IMR-90 (cell line): ENCODE results near the gene FFAR3. TPM values are rescaled to one million over a fixed set of nuclear protein-coding genes. Genes with fewer than 3 reads are reported as not detected.

Experiments used
- ATAC-seq: fragments of 200-7000 bp; cut with Tn5 transposase; 2 replicates; pipeline ENCODE4 v1.9.1; 2020; ENCODE audit warnings: low read depth, mild to moderate bottlenecking, moderate library complexity
- BruUV-seq: library from RNA; stranded (reverse); fragments of 400-500 nt; replicated peaks from 2 replicates; lab custom pipeline; 2021; lab: Mats Ljungman, UMichigan
- CTCF ChIA-PET: fragments of 300-600 bp; formaldehyde crosslinking; extraction: SDS; loops from one replicate; lab custom pipeline; 2021; ENCODE audit warnings: antibody characterized with exemption; lab: Yijun Ruan, JAX
- POLR2A ChIA-PET: fragments of 300-600 bp; sonication (Branson Sonifier 250); formaldehyde crosslinking; loops from one replicate; lab custom pipeline; 2022; ENCODE audit warnings: antibody characterized with exemption; ENCODE audit not compliant: unreplicated experiment; lab: Charles Lee
- DNase-seq: peaks from one replicate; pipeline ENCODE4 v3.0.0; 2013
- H2AFZ ChIP-seq: replicated peaks from 2 replicates; pipeline ENCODE3; 2013; ENCODE audit warnings: low read length, mild to moderate bottlenecking; ENCODE audit not compliant: poor library complexity
- H2AK5ac ChIP-seq: 2 replicates; pipeline ENCODE4 v1.6.1; 2013; ENCODE audit warnings: low read depth, low read length, inconsistent platforms
- H2AK9ac ChIP-seq: replicated peaks from 2 replicates; pipeline ENCODE3; 2013; ENCODE audit warnings: mild to moderate bottlenecking, low read depth, low read length, moderate library complexity; ENCODE audit not compliant: poor library complexity
- H2BK120ac ChIP-seq: 2 replicates; pipeline ENCODE4 v1.6.1; 2013; ENCODE audit warnings: low read depth, low read length, inconsistent platforms
- H2BK15ac ChIP-seq: 3 replicates; pipeline ENCODE4 v1.6.1; 2013; ENCODE audit warnings: low read depth, low read length, inconsistent platforms
- H2BK20ac ChIP-seq: 2 replicates; pipeline ENCODE4 v1.6.1; 2013; ENCODE audit warnings: low read depth, mild to moderate bottlenecking, inconsistent platforms, low read length, moderate library complexity
- H2BK5ac ChIP-seq: 2 replicates; pipeline ENCODE4 v1.6.1; 2013; ENCODE audit warnings: mild to moderate bottlenecking, low read depth, low read length, inconsistent platforms; ENCODE audit not compliant: poor library complexity, severe bottlenecking
- H3K14ac ChIP-seq: replicated peaks from 2 replicates; pipeline ENCODE4 v1.6.1; 2013; ENCODE audit warnings: low read depth, low read length, inconsistent platforms
- H3K18ac ChIP-seq: 2 replicates; pipeline ENCODE4 v1.6.1; 2013; ENCODE audit warnings: low read depth, low read length, control low read depth
- H3K23ac ChIP-seq: 2 replicates; pipeline ENCODE4 v1.6.1; 2013; ENCODE audit warnings: low read depth, low read length, inconsistent platforms
- H3K27ac ChIP-seq: 2 replicates; pipeline ENCODE4 v1.5.1; 2013; ENCODE audit warnings: mild to moderate bottlenecking, control low read depth, low read length; ENCODE audit not compliant: insufficient read depth
- H3K27me3 ChIP-seq: 2 replicates; pipeline ENCODE4 v1.6.1; 2013; ENCODE audit warnings: low read length; ENCODE audit not compliant: control insufficient read depth, insufficient read depth
- H3K36me3 ChIP-seq: 2 replicates; pipeline ENCODE4 v1.6.1; 2013; ENCODE audit warnings: low read length, mixed read lengths; ENCODE audit not compliant: control insufficient read depth, insufficient read depth
- H3K4ac ChIP-seq: 2 replicates; pipeline ENCODE4 v1.6.1; 2013; ENCODE audit warnings: low read depth, low read length, inconsistent platforms
- H3K4me1 ChIP-seq: 2 replicates; pipeline ENCODE4 v1.6.1; 2013; ENCODE audit warnings: low read length, mixed read lengths; ENCODE audit not compliant: control insufficient read depth, insufficient read depth
- H3K4me2 ChIP-seq: 2 replicates; pipeline ENCODE4 v1.6.1; 2013; ENCODE audit warnings: low read depth, mild to moderate bottlenecking, control low read depth, low read length, moderate library complexity
- H3K4me3 ChIP-seq: 2 replicates; pipeline ENCODE4 v1.5.1; 2013; ENCODE audit warnings: low read depth, mild to moderate bottlenecking, control low read depth, low read length, moderate library complexity; ENCODE audit not compliant: insufficient read depth
- H3K56ac ChIP-seq: 2 replicates; pipeline ENCODE4 v1.6.1; 2013; ENCODE audit warnings: low read length, inconsistent platforms; ENCODE audit not compliant: insufficient read depth; ENCODE audit errors: extremely low read depth
- H3K79me1 ChIP-seq, 2 experiments: 2 replicates each; pipeline ENCODE4 v1.6.1; 2013; ENCODE audit warnings: low read length in 2 of 2, inconsistent platforms in 1 of 2, low read depth in 1 of 2
- H3K9ac ChIP-seq: 2 replicates; pipeline ENCODE4 v1.6.1; 2013; ENCODE audit warnings: low read depth, low read length, control low read depth
- H3K9me1 ChIP-seq: 2 replicates; pipeline ENCODE4 v1.6.1; 2013; ENCODE audit warnings: low read length, inconsistent platforms; ENCODE audit not compliant: insufficient read depth
- H3K9me3 ChIP-seq: 2 replicates; pipeline ENCODE4 v1.6.1; 2013; ENCODE audit warnings: low read length; ENCODE audit not compliant: control insufficient read depth, insufficient read depth
- H4K20me1 ChIP-seq: 2 replicates; pipeline ENCODE4 v1.6.1; 2013; ENCODE audit warnings: low read length, inconsistent platforms; ENCODE audit not compliant: insufficient read depth
- H4K5ac ChIP-seq: 2 replicates; pipeline ENCODE4 v1.6.1; 2013; ENCODE audit warnings: mild to moderate bottlenecking, low read depth, low read length, control low read depth
- H4K8ac ChIP-seq, 2 experiments: 2 replicates each; pipeline ENCODE4 v1.6.1; 2013; ENCODE audit warnings: low read depth in 2 of 2, low read length in 2 of 2, control low read depth in 1 of 2, inconsistent platforms in 1 of 2
- H4K91ac ChIP-seq: 2 replicates; pipeline ENCODE4 v1.6.1; 2013; ENCODE audit warnings: low read depth, low read length, inconsistent platforms; ENCODE audit not compliant: insufficient read depth
- CEBPB ChIP-seq: IDR thresholded peaks from 2 replicates; pipeline ENCODE4 v1.6.1; 2012; ENCODE audit warnings: low read depth, low read length, improper control_type of control experiment
- MAFK ChIP-seq: IDR thresholded peaks from 2 replicates; pipeline ENCODE4 v1.6.1; 2012; ENCODE audit warnings: low read depth, low read length, improper control_type of control experiment
- MAZ ChIP-seq: IDR thresholded peaks from 2 replicates; pipeline ENCODE4 v1.6.1; 2012; ENCODE audit warnings: low read depth, mild to moderate bottlenecking, low read length, improper control_type of control experiment, moderate library complexity, borderline replicate concordance
- POLR2A ChIP-seq: IDR thresholded peaks from 2 replicates; pipeline ENCODE4 v1.6.1; 2012; ENCODE audit warnings: mild to moderate bottlenecking, low read depth, low read length
- RCOR1 ChIP-seq: IDR thresholded peaks from 2 replicates; pipeline ENCODE4 v1.6.1; 2012; ENCODE audit warnings: mild to moderate bottlenecking, low read length, improper control_type of control experiment; ENCODE audit not compliant: insufficient replicate concordance
- RFX5 ChIP-seq: IDR thresholded peaks from 2 replicates; pipeline ENCODE4 v1.8.0; 2012; ENCODE audit warnings: low read depth, mild to moderate bottlenecking, low read length, moderate library complexity
- SMC3 ChIP-seq: fragments of 150-350 bp; IDR thresholded peaks from 2 replicates; pipeline ENCODE4 v1.6.1; 2016; ENCODE audit warnings: low read depth, mild to moderate bottlenecking, antibody characterized with exemption, low read length, moderate library complexity
- WGBS, 2 experiments: methylation state at CpG; one replicate each; pipeline versions ENCODE4 v1.1.5 to v1.1.7; 2013; ENCODE audit warnings: missing lambda C conversion rate in 2 of 2; ENCODE audit not compliant: insufficient read length in 1 of 2; ENCODE audit errors: extremely low coverage in 2 of 2; 5-methylcytosine and 5-hydroxymethylcytosine counted together
- dilution Hi-C: fragments of 300-500 bp; cut with HindIII; formaldehyde crosslinking; loops from one replicate; pipeline ENCODE4 v1.14.3; 2018; ENCODE audit warnings: low sequenced_read_pairs; ENCODE audit not compliant: unreplicated experiment
- in situ Hi-C: fragments of 300-500 bp; cut with MboI; formaldehyde crosslinking; loops from 3 replicates; pipeline ENCODE4 v1.14.3; 2019; ENCODE audit warnings: low sequenced_read_pairs, inconsistent platforms, mixed read lengths
- intact Hi-C: fragments of 100-400 bp; cut with micrococcal nuclease; formaldehyde crosslinking; loops from 2 replicates; pipeline ENCODE4 v1.10.0; 2022
- polyA plus RNA-seq, 3 experiments: library from polyadenylated mRNA; depleted of rRNA; stranded (reverse); fragments of >200 nt; gene quantifications; 2 replicates each; pipeline ENCODE4 v1.2.3, GENCODE V29; 2012; ENCODE audit warnings: low replicate concordance in 1 of 3
- total RNA-seq: library from RNA; depleted of rRNA; stranded (reverse); fragments of >200 nt; gene quantifications from 2 replicates; pipeline ENCODE4 v1.2.3, GENCODE V29; 2012
- TF ChIP-seq, protein P1 (sequence below): conservative IDR thresholded peaks from 2 replicates; pipeline ENCODE4 v1.5.1; 2012; ENCODE audit warnings: mild to moderate bottlenecking, low read depth, low read length, improper control_type of control experiment

Gene FFAR3
- total and polyA plus RNA-seq, 2 of the 4 experiments (the other 2 are of a cell fraction), result not detected

DNA sequence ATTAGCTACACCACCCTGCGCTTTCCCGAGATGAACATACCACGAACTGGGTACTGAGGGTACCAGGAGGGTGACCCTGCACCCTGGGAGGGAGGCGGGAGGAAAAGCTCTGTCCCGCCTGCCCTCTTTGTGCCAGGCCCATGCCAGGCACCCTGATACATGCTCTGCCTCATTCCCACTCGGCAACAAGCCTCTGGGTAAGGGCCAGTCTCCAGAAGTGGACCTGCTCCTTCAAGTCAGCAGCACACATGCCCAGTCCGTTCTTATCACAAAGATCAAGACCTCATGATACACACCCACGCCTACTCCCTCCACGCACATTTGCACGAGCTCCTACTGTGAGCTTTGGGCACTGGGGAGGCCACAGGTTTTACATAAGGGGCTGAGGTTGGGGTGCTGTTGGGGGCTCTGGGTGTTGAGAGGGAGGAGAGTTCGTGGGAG, 12.6 kb upstream of the FFAR3 start:
- dilution Hi-C loops, result no loop called here
- ChIA-PET POLR2A (no interaction called here), CTCF (no interaction called here)
- H2AK5ac ChIP-seq, result no peak overlapping the region
- no peaks in the 10 kb centered on the region for H4K20me1 ChIP-seq
- H4K91ac ChIP-seq, result no peak overlapping the region
- no peak overlapping the region for H2BK120ac ChIP-seq
- no peak overlapping the region for H2AK9ac ChIP-seq
- H3K4me1 ChIP-seq, result no peaks in the 10 kb centered on the region
- H3K4me2 ChIP-seq, result no peak overlapping the region
- no peaks in the 10 kb centered on the region for H3K79me1 ChIP-seq
- no peak overlapping the region for H2AFZ ChIP-seq
- no peak overlapping the region for H2BK20ac ChIP-seq
- in situ Hi-C loops, result loop anchor here (25.0 kb wide), 1 partner anchor 242 kb away; the partner anchor contains the start of gene PMIS2
- no peak overlapping the region for H2BK15ac ChIP-seq
- H3K36me3 ChIP-seq, result no peaks in the 10 kb centered on the region
- no peak overlapping the region for H3K14ac ChIP-seq
- intact Hi-C loops, result no loop called here
- no peak overlapping the region for H3K18ac ChIP-seq
- no peak overlapping the region for H3K23ac ChIP-seq
- no peak for DNase-seq
- H3K56ac ChIP-seq, result no peak overlapping the region
- no peak overlapping the region for H3K4me3 ChIP-seq
- 54% methylated on average over 6 of the region's 11 CpGs; no CpG with 5 or more reads in 1 of the 2 experiments for WGBS, 2 experiments
- ATAC-seq, result no peak
- no peak overlapping the region for H2BK5ac ChIP-seq
- H3K9me1 ChIP-seq, result no peaks in the 10 kb centered on the region
- H4K8ac ChIP-seq, result no peak overlapping the region
- no peak overlapping the region for H4K5ac ChIP-seq
- TF ChIP-seq RFX5 (no peak), CEBPB (no peak), MAZ (no peak), MAFK (no peak), RCOR1 (no peak), POLR2A (no peak), SMC3 (no peak)
- TF ChIP-seq, protein P1, sequence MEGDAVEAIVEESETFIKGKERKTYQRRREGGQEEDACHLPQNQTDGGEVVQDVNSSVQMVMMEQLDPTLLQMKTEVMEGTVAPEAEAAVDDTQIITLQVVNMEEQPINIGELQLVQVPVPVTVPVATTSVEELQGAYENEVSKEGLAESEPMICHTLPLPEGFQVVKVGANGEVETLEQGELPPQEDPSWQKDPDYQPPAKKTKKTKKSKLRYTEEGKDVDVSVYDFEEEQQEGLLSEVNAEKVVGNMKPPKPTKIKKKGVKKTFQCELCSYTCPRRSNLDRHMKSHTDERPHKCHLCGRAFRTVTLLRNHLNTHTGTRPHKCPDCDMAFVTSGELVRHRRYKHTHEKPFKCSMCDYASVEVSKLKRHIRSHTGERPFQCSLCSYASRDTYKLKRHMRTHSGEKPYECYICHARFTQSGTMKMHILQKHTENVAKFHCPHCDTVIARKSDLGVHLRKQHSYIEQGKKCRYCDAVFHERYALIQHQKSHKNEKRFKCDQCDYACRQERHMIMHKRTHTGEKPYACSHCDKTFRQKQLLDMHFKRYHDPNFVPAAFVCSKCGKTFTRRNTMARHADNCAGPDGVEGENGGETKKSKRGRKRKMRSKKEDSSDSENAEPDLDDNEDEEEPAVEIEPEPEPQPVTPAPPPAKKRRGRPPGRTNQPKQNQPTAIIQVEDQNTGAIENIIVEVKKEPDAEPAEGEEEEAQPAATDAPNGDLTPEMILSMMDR, result no peak
- H3K9ac ChIP-seq, result no peak overlapping the region
- H3K27ac ChIP-seq, result no peak overlapping the region
- no peak overlapping the region for H3K4ac ChIP-seq
- no TSS peak for BruUV-seq
- peaks cover 11% of the 10 kb centered on the region for H3K27me3 ChIP-seq
- H3K9me3 ChIP-seq, result no peaks in the 10 kb centered on the region
